Measurements from ENCODE around the gene ATP23.

Gene ATP23

GRCh38 chr12:57907281-57907680, 34.1 kb upstream of the ATP23 start:
- in situ Hi-C loops (cut with MboI; ENCODE audit: low sequenced_read_pairs), result loop anchor here (5.0 kb wide), 1 partner anchor 80 kb away; no protein-coding TSS in a partner anchor

GRCh38 chr12:57908511-57908910, 32.9 kb upstream of the ATP23 start:
- in situ Hi-C loops (cut with MboI; ENCODE audit: low sequenced_read_pairs), result loop anchor here (5.0 kb wide), 1 partner anchor 81 kb away; no protein-coding TSS in a partner anchor

- in situ Hi-C loops (cut with MboI; ENCODE audit: low sequenced_read_pairs), result loop anchor here (5.0 kb wide), 1 partner anchor 82 kb away; no protein-coding TSS in a partner anchor
Measured at GRCh38 chr12:57909056-57909455, 32.3 kb upstream of the ATP23 start.

- in situ Hi-C loops (cut with MboI; ENCODE audit: low sequenced_read_pairs), result loop anchor here (5.0 kb wide), 1 partner anchor 82 kb away; no protein-coding TSS in a partner anchor
Measured at GRCh38 chr12:57909611-57910010, 31.8 kb upstream of the ATP23 start.

- in situ Hi-C loops (cut with MboI; ENCODE audit: low sequenced_read_pairs), result no loop called here
Measured at GRCh38 chr12:57918147-57918546, 23.2 kb upstream of the ATP23 start.

- in situ Hi-C loops (cut with MboI; ENCODE audit: low sequenced_read_pairs), result no loop called here
Measured at GRCh38 chr12:57927086-57927485, 14.3 kb upstream of the ATP23 start.

GRCh38 chr12:57929092-57929830, 12.1 kb upstream of the ATP23 start:
- in situ Hi-C loops (cut with MboI; ENCODE audit: low sequenced_read_pairs), result no loop called here

- in situ Hi-C loops (cut with MboI; ENCODE audit: low sequenced_read_pairs), result no loop called here
Measured at GRCh38 chr12:57934819-57935218, 6.5 kb upstream of the ATP23 start.

GRCh38 chr12:57935331-57935730, 6.0 kb upstream of the ATP23 start:
- in situ Hi-C loops (cut with MboI; ENCODE audit: low sequenced_read_pairs), result no loop called here

- in situ Hi-C loops (cut with MboI; ENCODE audit: low sequenced_read_pairs), result no loop called here
Measured at GRCh38 chr12:57935839-57936512, 5.4 kb upstream of the ATP23 start.

GRCh38 chr12:57936513-57936883, 4.9 kb upstream of the ATP23 start:
- in situ Hi-C loops (cut with MboI; ENCODE audit: low sequenced_read_pairs), result no loop called here

GRCh38 chr12:57939291-57939690, 2.1 kb upstream of the ATP23 start:
- in situ Hi-C loops (cut with MboI; ENCODE audit: low sequenced_read_pairs), result no loop called here

GRCh38 chr12:57940052-57940914, 1.1 kb upstream of the ATP23 start:
- in situ Hi-C loops (cut with MboI; ENCODE audit: low sequenced_read_pairs), result no loop called here

- in situ Hi-C loops (cut with MboI; ENCODE audit: low sequenced_read_pairs), result no loop called here
Measured at GRCh38 chr12:57940915-57941164, 527 bp upstream of the ATP23 start.

- in situ Hi-C loops (cut with MboI; ENCODE audit: low sequenced_read_pairs), result no loop called here
Measured at GRCh38 chr12:57943438-57944080, 2.2 kb downstream of the ATP23 start.

GRCh38 chr12:57944313-57945023, 3.1 kb downstream of the ATP23 start:
- in situ Hi-C loops (cut with MboI; ENCODE audit: low sequenced_read_pairs), result no loop called here

GRCh38 chr12:57952766-57953165, 11.4 kb downstream of the ATP23 start:
- in situ Hi-C loops (cut with MboI; ENCODE audit: low sequenced_read_pairs), result no loop called here

GRCh38 chr12:57954768-57955167, 13.4 kb downstream of the ATP23 start:
- in situ Hi-C loops (cut with MboI; ENCODE audit: low sequenced_read_pairs), result no loop called here

GRCh38 chr12:57958061-57958657, 16.8 kb downstream of the ATP23 start:
- in situ Hi-C loops (cut with MboI; ENCODE audit: low sequenced_read_pairs), result no loop called here

- in situ Hi-C loops (cut with MboI; ENCODE audit: low sequenced_read_pairs), result no loop called here
Measured at GRCh38 chr12:57964421-57964820, 23.1 kb downstream of the ATP23 start.
